DMS153 treated with DMSO at 0.1 percent for 48 hours (cell line): ENCODE data around the gene DPY19L1.
"Not testable (repeated sequence)": the region's sequence is repeated elsewhere in the genome, so short reads cannot be mapped to it uniquely, and the experiment has no call there.

Source experiments
- DNase-seq: peaks from one replicate; lab custom pipeline; 2025; ENCODE audit not compliant: unreplicated experiment; lab: John Stamatoyannopoulos, UW

Gene DPY19L1

DNA sequence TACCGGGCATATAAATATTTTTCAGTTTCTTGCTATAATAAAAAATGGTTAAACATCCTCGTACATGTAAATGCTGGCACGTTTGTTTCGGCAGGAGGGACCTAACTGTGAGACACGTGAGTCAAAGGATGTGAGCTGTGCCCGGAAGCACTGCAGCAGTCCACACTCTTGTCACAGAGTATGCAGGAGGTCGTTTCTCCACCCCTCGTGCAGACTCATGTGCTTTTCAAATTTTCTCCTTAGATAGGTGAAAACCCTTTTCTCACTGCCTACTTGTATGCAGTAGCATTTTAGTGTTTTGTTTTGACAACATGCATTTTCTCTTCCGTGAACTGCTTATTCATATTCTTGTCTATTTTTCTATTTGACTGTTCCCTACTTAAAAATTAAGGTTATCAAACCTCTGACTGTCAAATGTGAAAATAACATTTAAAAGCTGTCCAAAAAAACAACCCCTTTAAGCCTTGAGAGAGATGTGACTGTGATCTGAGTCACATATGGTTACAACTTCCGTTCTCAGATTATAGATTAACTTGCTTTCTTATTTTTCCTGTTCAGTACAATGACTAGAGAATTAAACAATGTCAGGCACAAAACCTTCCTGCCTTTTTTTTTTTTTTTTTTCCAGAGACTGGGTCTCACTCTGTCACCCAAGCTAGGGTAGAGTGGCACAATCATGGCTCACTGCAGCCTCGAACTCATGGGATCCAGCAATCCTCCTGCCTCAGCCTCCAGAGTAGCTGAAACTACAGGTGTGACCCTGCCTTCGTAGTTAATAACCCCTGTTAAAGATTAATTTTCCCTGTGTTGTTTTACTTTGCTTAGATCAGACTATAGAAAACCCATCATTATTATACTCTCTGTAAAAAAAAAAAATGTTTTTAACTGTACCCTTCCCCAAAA, 45.1 kb downstream of the DPY19L1 start:
- DNase-seq = no peak

DNA sequence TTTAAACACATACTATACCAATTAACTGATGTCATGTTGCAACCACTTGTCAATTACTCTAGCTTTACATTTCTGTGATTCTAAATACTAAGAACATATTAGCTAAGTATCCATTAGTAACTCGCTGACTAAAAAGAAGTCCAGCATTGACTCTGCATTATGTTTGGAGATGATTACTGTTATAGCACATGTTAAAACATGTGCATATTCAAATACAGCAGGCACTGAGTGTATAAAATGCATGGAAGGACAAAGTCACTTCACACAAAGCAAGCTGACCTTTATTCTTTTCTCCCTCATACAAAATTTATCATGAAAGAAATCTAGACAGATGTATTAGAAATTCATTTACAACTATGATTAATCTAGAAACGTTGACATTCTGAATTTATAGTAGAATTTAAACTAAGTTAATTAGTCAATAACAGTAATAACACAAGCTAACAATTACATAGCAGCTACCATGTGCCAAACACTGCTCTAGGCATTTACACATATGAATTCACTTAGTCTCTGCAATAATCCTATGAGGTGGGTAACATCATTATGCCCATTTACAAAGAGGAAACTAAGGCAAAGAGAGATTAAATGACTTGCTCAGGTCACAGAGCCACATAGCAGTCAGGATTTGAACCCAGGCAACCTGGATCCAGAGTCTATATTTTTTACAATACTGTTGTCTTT, 48.7 kb downstream of the DPY19L1 start:
- not testable (repeated sequence) for DNase-seq

DNA sequence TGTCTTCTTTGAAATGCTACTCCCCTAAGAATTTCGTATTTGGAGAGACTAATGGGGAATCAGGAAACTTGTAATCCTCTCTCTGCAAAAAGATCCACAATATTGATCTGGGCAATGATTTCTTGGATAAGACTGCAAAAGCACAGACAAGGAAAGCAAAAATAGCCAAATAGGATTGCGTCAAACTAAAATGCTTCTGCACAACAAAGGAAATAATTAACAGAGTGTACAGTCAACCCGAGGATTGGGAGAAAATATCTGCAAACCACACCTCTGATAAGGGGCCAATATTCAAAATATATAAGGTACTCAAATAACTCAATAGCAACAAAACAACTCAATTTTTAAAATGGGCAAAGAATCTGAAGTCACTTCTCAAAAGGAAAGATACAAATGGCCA, 52.1 kb downstream of the DPY19L1 start:
- not testable (repeated sequence) for DNase-seq

DNA sequence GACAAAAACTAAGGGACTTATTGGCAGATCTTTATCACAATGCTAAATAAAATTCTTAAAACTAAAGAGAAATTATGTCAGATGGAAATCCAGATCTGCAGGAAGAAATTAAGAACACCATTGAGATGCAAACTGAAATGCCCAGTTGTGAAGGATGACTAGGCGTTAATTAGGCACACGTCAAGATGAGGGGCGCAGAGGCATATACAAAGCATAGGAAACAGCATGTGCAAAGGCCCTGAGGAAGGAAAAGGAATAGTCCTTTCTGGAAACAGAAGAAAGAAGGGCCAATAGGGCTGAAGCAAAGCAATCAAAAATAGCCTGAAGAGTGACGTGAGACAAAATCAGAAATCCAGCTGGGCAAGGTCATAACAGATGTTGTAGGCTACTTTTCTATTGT, 53.1 kb downstream of the DPY19L1 start:
- not testable (repeated sequence) for DNase-seq

DNA sequence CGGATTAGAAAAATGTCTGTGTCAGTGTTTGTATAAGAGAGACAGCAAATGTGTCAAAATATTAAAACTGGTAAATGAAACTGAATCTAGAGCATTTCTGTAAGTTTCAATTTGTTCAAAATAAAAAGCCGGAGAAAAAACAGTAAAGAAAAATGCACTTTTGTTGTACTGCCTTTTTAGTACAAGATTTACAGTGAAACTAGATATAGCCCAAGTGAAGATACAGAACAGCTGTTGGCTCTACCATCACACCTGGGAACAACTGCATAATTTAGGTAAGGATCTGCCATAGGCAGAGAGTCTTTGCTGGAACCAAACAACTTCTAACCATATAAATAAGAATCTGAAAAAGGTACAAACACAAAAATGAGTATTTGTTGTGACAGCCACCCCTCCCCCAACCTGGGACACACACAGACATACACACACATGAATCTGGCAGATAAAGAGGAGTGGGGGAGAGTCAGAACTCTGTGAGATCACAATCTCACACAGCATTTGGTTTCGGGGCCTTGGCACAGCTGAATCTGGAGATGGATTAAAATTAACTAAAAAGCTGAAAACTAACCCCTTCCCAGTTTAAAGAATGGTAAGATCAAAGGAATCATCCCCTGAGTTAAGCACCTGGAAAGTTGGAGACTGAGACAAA, 54.8 kb downstream of the DPY19L1 start:
- DNase-seq = no peak

DNA sequence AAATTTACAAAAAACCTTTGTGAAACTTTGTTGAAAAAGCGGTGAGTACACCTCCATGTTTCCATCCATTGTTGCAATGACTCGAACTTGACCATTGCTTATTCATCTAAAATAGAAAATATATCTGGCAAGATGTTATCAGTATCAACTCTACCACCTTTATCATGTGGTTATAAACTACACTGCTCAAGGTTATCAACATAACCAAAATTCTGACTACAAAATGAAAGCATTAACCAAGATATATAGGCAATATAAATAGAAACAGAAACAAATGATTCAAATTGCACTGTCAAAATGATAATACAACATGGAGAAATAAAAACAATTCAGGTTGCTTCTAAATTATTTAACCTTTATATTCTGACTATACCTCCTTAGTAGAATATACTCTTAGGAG, 58.2 kb downstream of the DPY19L1 start:
- DNase-seq = not testable (repeated sequence)

DNA sequence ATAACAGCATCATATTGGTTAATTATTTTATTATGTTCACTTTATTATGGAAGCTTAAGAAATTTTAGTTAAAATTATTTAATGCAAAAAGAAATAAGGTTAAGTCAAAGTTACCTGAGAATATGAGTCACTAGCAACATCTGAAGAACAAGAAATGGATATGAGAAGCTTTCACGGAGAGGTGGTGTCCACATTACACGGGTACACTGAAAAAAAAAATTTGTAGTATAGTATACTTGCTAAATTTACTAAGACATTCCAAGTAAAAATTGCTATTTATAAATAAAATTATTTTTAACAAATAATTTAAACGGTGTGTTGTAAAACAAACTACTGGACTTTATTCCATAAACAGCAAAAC, 63.9 kb downstream of the DPY19L1 start:
- no peak for DNase-seq

DNA sequence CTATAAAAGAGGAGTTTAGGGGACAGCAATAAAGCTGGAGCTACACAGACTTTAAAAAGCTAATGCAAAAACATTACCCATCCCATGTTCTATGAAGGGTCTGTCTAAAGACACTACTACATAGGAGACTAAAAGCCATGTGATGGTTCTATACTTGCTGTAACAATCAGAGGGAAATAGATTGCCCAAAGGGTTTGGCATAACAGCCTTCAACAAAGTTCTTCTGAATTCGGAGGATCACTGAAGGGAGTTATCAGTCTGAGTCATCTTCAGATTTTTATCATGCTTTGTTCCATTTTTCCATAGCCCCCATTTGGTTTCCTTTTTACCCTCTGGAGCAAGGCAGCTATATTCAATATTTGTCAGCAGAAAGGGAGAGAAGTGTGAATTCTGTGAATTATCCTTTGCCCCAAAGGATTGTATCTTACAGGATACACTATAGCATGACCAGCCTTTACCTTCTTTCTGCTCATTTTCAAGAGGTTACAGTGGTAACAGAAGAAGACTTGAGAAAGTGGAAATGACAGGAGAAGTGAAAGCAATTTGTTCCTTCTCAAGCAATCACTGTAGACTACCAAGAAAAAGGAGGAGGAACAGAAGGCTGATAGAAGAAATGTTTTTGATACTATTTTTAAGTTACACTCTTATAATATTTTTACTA, 64.4 kb downstream of the DPY19L1 start:
- DNase-seq = not testable (repeated sequence)

DNA sequence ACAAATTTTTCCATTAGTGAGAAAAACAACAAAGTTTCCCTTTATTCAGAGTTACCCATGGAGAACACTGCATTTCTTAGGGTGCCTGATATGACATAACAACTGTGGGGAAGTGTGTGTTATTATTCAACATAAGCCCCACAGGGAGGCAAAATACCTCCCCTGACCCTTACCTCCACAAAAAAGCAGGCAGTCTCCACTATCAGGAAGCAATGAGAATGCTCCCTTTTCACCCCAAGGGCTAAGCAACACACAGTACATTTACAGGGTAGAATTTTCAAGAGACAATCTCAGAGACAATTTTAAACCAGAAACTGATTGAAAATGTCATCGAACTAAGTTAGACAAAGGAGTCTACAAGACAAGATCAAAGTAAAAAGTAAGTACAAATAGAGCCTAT, 69.5 kb downstream of the DPY19L1 start:
- DNase-seq = not testable (repeated sequence)

DNA sequence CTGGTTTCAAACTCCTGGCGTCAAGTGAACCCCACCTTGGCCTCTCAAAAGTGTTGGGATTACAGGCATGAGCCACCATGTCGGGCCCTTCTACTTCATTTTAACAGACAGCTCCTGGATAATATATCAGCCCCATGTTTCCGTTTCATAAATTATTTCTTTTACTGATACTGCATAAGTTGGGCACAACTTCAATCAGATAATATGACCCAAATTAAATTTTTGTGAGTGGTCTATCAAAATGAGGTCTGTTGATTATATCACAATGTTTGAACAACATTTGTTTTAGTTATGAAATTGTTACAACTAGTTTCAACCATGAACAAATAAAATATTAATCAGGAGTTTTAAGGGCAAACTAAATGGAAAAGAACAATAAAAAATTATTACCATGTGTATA, 70.8 kb downstream of the DPY19L1 start:
- not testable (repeated sequence) for DNase-seq

DNA sequence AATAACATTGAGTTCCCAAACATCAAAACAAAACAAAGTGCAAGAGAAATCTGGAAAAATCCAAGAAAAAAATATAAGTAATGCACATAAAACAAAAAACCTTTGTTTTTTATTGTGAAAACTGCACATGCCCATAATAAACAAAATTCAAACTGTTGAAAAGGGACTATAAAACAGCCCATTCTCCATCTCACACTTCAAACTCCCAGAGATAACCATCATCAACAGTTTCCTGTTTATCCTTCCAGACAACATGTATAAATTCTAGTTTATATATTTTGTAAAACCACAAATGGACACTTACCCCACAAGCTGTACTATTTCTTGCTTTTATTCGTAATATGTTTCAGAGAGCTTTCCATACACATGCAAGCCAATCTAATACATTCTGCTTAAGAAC, 79.3 kb downstream of the DPY19L1 start:
- DNase-seq = no peak

DNA sequence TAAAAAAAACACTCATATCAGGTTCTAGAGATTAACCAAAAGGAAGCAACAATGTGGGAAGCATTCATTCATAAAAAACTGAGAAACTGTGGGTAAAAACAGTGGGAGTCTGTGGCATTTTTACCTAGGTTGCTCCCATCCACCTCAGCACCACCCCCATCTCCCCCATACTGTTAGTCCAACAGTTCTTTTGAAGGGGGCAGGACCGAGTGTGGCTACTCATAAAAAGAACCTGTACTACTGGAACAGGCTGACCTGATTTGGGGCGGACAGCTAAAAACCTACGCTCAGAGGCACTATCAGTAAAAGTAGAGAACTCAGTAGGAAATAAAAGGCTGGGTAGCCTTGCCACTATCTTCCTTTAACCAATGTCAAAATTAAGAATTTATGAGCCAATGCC, 84.5 kb downstream of the DPY19L1 start:
- DNase-seq = no peak

DNA sequence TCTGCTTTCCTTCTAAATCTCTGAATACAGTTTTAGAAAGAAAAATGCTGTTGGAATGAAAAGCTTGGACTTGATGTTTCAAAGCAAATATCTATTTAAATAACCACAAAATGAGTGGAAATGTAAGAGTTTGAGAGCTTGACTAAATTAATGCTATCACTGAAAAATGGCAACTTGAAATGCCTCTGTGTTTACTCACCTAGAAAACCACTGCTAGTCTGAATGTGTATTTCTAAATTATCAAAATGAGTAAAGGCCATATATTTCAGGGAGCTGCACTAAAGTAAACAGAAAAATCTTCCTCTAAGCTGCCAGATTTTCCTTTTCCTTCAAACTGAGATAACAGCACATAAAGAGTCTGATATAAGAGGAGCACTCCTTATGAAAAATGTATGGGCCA, 87.9 kb downstream of the DPY19L1 start:
- no peak for DNase-seq

DNA sequence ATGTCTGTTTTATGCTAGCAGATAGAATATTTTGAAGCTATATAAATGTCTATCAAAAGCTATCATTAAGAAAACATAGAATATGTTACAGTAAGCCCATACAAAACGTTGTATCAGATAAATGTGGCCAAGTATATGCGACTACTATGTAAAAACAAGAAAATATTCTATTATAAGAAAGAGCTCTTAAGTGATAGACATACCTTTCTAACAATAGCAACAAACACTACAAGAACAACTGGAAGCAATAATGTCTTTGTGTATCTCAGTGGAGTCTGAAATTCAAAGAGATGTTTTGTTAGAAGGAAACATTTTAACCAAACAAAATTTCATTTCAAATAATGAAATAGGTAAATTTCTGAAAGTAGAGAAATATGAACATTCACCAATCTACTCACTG, 89.9 kb downstream of the DPY19L1 start:
- DNase-seq = not testable (repeated sequence)

DNA sequence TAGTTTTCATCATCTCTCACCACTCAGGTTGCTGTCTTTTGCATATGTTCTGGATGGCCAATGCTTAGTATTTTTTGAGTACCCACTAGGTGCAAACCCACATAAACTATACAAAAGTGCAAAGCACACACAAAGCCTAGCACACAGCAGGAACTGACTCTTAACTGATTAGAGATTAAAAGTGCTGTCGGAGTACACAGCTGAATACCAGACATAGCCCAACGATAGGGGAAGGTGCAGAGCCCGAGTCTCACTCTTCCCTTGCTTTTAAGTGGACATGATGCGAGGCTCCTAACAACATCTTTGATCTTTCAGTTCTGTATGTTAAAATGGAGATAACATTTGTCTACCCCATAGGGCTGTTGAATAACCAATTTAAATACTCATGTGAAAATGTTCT, 90.8 kb downstream of the DPY19L1 start:
- no peak for DNase-seq

DNA sequence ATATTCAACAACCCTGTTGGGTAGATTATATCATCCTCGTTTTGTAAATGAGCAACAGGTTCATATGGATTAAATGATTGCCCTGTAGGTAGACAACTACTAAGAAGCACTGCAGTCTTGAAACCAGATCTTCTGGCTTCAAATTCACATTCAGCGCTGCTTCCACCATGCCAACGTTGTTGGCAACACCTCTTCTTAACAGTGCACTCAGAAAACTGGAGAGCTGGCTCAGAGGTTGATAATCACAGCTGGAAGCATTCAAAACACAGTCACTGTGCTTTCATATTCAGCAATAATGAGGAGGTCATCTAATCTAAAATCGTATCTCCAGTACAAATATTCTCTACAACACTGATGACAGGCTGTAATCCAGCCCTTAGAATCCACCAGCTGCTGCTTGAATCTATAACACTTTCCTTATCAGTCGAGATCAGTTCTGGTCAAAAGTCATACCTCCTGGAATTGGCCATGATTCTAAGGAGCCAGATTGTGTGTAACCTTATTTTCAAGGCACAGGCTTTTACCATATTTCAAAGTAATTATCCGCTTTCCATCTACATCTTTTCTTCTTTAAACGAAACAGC, 91.3 kb downstream of the DPY19L1 start:
- not testable (repeated sequence) for DNase-seq

DNA sequence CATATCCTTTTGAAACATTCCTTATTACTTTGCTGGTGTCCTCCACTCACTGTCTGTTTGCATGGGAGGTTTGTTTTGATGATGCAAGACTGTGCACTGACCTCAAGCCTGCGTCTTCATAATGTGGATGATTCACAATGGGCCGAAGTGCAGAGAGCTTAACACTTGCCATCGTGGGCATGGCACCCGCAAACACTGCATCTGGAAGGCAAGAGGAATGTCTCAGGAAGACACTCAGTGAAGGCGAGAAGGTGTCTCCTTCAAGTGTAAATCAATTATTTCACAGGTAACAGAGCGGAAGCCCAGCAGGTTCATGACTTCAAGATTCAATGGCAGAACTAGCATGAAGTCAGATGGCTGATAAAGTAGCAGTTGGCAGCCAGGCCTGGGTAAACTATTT, 98.1 kb downstream of the DPY19L1 start:
- DNase-seq = no peak

DNA sequence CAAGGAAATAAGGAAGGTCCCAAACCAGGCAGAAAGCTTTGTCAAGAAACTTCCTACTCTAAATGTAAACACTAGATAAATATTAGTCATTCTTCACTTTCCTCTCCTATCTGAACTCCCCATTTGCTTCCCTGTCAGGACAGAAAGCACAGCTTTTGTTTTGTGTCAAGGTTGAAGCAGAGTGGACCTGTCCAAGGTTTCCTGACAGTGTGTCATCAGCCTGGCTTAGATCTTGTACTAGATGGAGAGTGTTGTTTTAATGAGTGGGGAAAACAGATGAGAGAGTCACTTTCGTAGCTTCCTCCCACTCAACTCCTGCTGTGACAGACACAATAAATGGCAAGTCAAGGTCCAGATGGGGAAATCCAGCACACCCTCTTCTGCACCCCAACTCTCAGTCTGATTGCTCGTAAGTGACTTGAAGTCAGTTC, 101.5 kb downstream of the DPY19L1 start:
- DNase-seq = not testable (repeated sequence)

DNA sequence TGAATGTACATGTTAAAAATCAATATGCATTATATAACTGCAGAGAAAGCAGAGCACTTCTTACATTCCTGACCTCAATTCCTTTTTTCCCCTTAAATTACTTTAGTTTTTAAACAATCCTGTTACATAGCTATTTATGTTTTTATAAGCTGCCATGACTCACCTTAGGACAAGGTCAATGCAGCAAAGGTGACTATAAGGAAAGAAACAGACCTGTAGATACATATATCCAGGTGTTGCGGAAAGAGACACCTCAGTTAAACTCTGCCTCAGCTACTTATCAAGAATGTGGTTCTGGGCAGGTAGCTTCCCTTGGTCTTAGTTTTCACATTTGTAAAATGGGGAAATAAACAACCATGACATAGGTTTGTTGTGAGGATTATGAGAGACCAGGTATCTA, 105.5 kb downstream of the DPY19L1 start:
- no peak for DNase-seq

DNA sequence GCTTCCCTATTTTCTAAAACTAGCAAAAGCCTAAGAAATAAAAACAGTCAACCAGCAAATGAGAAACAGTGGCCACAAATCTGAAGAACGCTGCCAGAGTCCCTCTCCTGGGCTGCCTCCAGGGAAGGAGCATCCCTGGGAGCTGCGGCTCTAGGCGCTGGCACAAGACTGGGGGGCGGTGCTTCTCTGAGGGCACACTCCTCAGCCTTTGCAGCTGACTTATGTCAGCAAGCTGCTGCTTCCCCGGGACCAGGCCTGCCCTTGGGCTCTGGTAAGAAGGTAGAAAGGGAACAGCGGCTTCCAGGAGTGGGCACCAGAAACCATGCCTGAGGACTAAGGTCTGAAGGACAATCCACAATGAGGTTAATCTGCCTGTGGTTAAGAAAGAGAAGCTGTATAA, 107.5 kb downstream of the DPY19L1 start:
- DNase-seq = not testable (repeated sequence)

DNA sequence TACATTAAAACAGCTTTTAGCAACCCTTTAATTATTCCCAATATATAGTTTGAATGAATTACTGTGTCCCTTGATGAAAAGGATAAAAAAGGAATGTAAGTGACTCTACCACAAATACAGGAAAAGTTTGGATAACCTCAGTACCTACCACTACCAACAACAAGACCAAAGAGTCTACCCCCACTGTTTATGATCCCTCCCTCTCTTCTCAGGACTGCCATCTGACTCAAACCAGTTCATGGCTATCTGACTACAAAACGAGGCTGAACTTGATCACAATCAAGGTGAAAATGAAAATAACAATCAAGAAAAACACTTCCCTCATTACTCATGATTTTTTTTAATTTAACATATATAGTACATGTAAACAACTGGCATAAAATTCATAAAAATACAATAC, 108.7 kb downstream of the DPY19L1 start:
- no peak for DNase-seq
